Neuronal stem cell (in vitro differentiated cells): ENCODE results near the gene TOR1AIP2.

Source experiments
- DNase-seq: peaks from one replicate; pipeline ENCODE4 v3.0.0-alpha.2; 2013; ENCODE audit warnings: low spot score
- H2AFZ ChIP-seq: one replicate; pipeline ENCODE4 v1.6.1; 2013; ENCODE audit warnings: mild to moderate bottlenecking, low read length, inconsistent platforms
- H2AK5ac ChIP-seq: 2 replicates; pipeline ENCODE4 v1.6.1; 2013; ENCODE audit warnings: low read depth, mild to moderate bottlenecking, inconsistent platforms, low read length, moderate library complexity, mixed read lengths
- H2BK120ac ChIP-seq: 2 replicates; pipeline ENCODE4 v1.6.1; 2013; ENCODE audit warnings: low read depth, mild to moderate bottlenecking, inconsistent platforms, low read length, moderate library complexity, mixed read lengths
- H2BK12ac ChIP-seq: one replicate; pipeline ENCODE4 v1.6.1; 2013; ENCODE audit warnings: low read length, inconsistent platforms
- H2BK15ac ChIP-seq: 2 replicates; pipeline ENCODE4 v1.6.1; 2013; ENCODE audit warnings: mild to moderate bottlenecking, low read length, inconsistent platforms, mixed read lengths
- H2BK5ac ChIP-seq: one replicate; pipeline ENCODE4 v1.6.1; 2013; ENCODE audit warnings: inconsistent platforms, mild to moderate bottlenecking, low read length, moderate library complexity
- H3K14ac ChIP-seq: one replicate; pipeline ENCODE4 v1.6.1; 2013; ENCODE audit warnings: low read length, inconsistent platforms
- H3K18ac ChIP-seq: 2 replicates; pipeline ENCODE4 v1.6.1; 2013; ENCODE audit warnings: low read length, inconsistent platforms
- H3K23ac ChIP-seq: 2 replicates; pipeline ENCODE4 v1.6.1; 2013; ENCODE audit warnings: low read depth, mild to moderate bottlenecking, mixed read lengths, low read length, inconsistent platforms; ENCODE audit not compliant: poor library complexity
- H3K27ac ChIP-seq: replicated peaks from 3 replicates; pipeline ENCODE4 v1.5.1; 2013; ENCODE audit warnings: low read length, inconsistent platforms
- H3K27me3 ChIP-seq, 3 experiments: 2 replicates each; pipeline ENCODE4 v1.6.1; 2013; ENCODE audit warnings: low read length in 3 of 3, mild to moderate bottlenecking in 2 of 3, inconsistent platforms in 1 of 3, low read depth in 1 of 3, mixed read lengths in 1 of 3, moderate library complexity in 1 of 3; ENCODE audit not compliant: control insufficient read depth in 3 of 3, insufficient read depth in 3 of 3
- H3K36me3 ChIP-seq, 2 donors: replicated peaks in 1 of 2; 2 replicates each; pipeline ENCODE4 v1.6.1; 2013; ENCODE audit warnings: low read length in 2 of 2; ENCODE audit not compliant: control insufficient read depth in 2 of 2, insufficient read depth in 2 of 2
- H3K4ac ChIP-seq: 2 replicates; pipeline ENCODE4 v1.6.1; 2013; ENCODE audit warnings: inconsistent platforms, mild to moderate bottlenecking, low read length, moderate library complexity
- H3K4me1 ChIP-seq, 2 donors: 1 replicate in 1 of 2; 2 replicates in 1 of 2; pipeline ENCODE4 v1.6.1; 2013; ENCODE audit warnings: low read length in 2 of 2, low read depth in 1 of 2; ENCODE audit not compliant: control insufficient read depth in 2 of 2, insufficient read depth in 1 of 2
- H3K4me2 ChIP-seq: one replicate; pipeline ENCODE4 v1.6.1; 2013; ENCODE audit warnings: mild to moderate bottlenecking, low read length, inconsistent platforms; ENCODE audit not compliant: insufficient read depth, poor library complexity, severe bottlenecking
- H3K4me3 ChIP-seq, 2 donors: 2 replicates each; pipeline ENCODE4 v1.5.1; 2013; ENCODE audit warnings: low read length in 2 of 2, mild to moderate bottlenecking in 2 of 2, inconsistent platforms in 1 of 2, moderate library complexity in 1 of 2
- H3K79me1 ChIP-seq: one replicate; pipeline ENCODE4 v1.6.1; 2013; ENCODE audit warnings: low read depth, mild to moderate bottlenecking, inconsistent platforms, low read length, moderate library complexity
- H3K9ac ChIP-seq: one replicate; pipeline ENCODE4 v1.6.1; 2013; ENCODE audit warnings: mild to moderate bottlenecking, low read depth, low read length, inconsistent platforms; ENCODE audit not compliant: poor library complexity
- H3K9me3 ChIP-seq, 2 donors: replicated peaks in 1 of 2; 2 replicates each; pipeline versions ENCODE3 to v1.6.1; 2013; ENCODE audit warnings: low read length in 2 of 2, mild to moderate bottlenecking in 2 of 2, inconsistent platforms in 1 of 2, low read depth in 1 of 2, mixed read lengths in 1 of 2, moderate library complexity in 1 of 2; ENCODE audit not compliant: control insufficient read depth in 2 of 2, insufficient read depth in 1 of 2
- H4K8ac ChIP-seq: one replicate; pipeline ENCODE4 v1.6.1; 2013; ENCODE audit warnings: low read depth, mild to moderate bottlenecking, inconsistent platforms, low read length, moderate library complexity
- H4K91ac ChIP-seq: one replicate; pipeline ENCODE4 v1.6.1; 2013; ENCODE audit warnings: low read length, low read depth, mild to moderate bottlenecking, inconsistent platforms; ENCODE audit not compliant: poor library complexity
- WGBS, 2 donors: extraction: QIAGEN DNeasy Blood & Tissue Kit; methylation state at CpG; one replicate each; pipeline ENCODE4 v1.1.7; 2013; ENCODE audit warnings: missing lambda C conversion rate in 2 of 2, mixed read lengths in 1 of 2; ENCODE audit not compliant: insufficient read length in 2 of 2, insufficient replicate concordance in 1 of 2; ENCODE audit errors: extremely low coverage in 2 of 2; 5-methylcytosine and 5-hydroxymethylcytosine counted together

The TOR1AIP2 gene

GRCh38 chr1:179825206-179825605 lies 52.4 kb downstream of the TOR1AIP2 start:
- H3K14ac ChIP-seq = no peak overlapping the region
- no peak overlapping the region for H3K9ac ChIP-seq
- H4K8ac ChIP-seq = no peak overlapping the region
- no peak overlapping the region for H2AFZ ChIP-seq
- no peak overlapping the region for H3K4me2 ChIP-seq
- no peak overlapping the region for H3K4me3 ChIP-seq
- no peak overlapping the region for H2BK120ac ChIP-seq
- no peak overlapping the region for H2BK12ac ChIP-seq
- H2BK5ac ChIP-seq = no peak overlapping the region
- peaks cover 0 to 2% of the 10 kb centered on the region in 2 donors for H3K9me3 ChIP-seq
- no peak overlapping the region for H3K4ac ChIP-seq
- H3K18ac ChIP-seq = peak overlapping the region; percentile 86
- H3K36me3 ChIP-seq = no peaks in the 10 kb centered on the region
- no peak overlapping the region for H2BK15ac ChIP-seq
- DNase-seq = no peak
- no CpG with 5 or more reads among the region's 8 CpGs for WGBS, 2 donors
- peak overlapping the region; percentile 29 for H2AK5ac ChIP-seq
- H3K27me3 ChIP-seq = peaks cover 0 to 28% (median 0%) of the 10 kb centered on the region in 3 experiments
- H4K91ac ChIP-seq = no peak overlapping the region
- H3K4me1 ChIP-seq = peaks cover 0 to 8% of the 10 kb centered on the region in 2 donors
- H3K23ac ChIP-seq = no peak overlapping the region
- no peak overlapping the region for H3K27ac ChIP-seq
- no peaks in the 10 kb centered on the region for H3K79me1 ChIP-seq

- Histone ChIP-seq H4K8ac (no peak overlapping the region), H4K91ac (no peak overlapping the region), H2AFZ (no peak overlapping the region), H3K4me3 (no peak overlapping the region), H2BK15ac (peak overlapping the region; percentile 24), H3K4me1 (peaks cover 0 to 8% of the 10 kb centered on the region in 2 donors), H3K18ac (peak overlapping the region; percentile 22), H2BK120ac (no peak overlapping the region), H2AK5ac (peak overlapping the region; percentile 68), H3K9me3 (peaks cover 0 to 2% of the 10 kb centered on the region in 2 donors), H3K36me3 (no peaks in the 10 kb centered on the region), H3K4ac (no peak overlapping the region), H3K79me1 (no peaks in the 10 kb centered on the region), H3K4me2 (no peak overlapping the region), H3K27ac (no peak overlapping the region), H2BK12ac (peak overlapping the region; percentile 65), H3K14ac (peak overlapping the region; percentile 33), H3K9ac (no peak overlapping the region), H3K27me3 (peaks cover 0 to 29% (median 0%) of the 10 kb centered on the region in 3 experiments), H2BK5ac (no peak overlapping the region), H3K23ac (peak overlapping the region; percentile 65)
- DNase-seq = no peak
- no CpG with 5 or more reads among the region's 6 CpGs for WGBS, 2 donors
Measured at GRCh38 chr1:179824265-179824664, 53.3 kb downstream of the TOR1AIP2 start.

- Histone ChIP-seq H3K27ac (no peak overlapping the region), H2AFZ (no peak overlapping the region), H3K4ac (no peak overlapping the region), H2BK15ac (no peak overlapping the region), H3K9ac (no peak overlapping the region), H3K9me3 (peaks cover 0 to 2% of the 10 kb centered on the region in 2 donors), H3K18ac (no peak overlapping the region), H3K23ac (no peak overlapping the region), H2BK12ac (no peak overlapping the region), H2BK120ac (no peak overlapping the region), H4K8ac (no peak overlapping the region), H3K4me2 (no peak overlapping the region), H3K14ac (no peak overlapping the region), H2AK5ac (no peak overlapping the region), H3K4me3 (no peak overlapping the region), H3K36me3 (no peaks in the 10 kb centered on the region), H2BK5ac (no peak overlapping the region), H3K79me1 (no peaks in the 10 kb centered on the region), H4K91ac (no peak overlapping the region), H3K27me3 (peaks cover 0 to 29% (median 0%) of the 10 kb centered on the region in 3 experiments), H3K4me1 (peaks cover 4 to 11% of the 10 kb centered on the region in 2 donors)
- no CpG with 5 or more reads among the region's 4 CpGs for WGBS, 2 donors
- DNase-seq = no peak
Measured at GRCh38 chr1:179823693-179824092, 53.9 kb downstream of the TOR1AIP2 start.

- Histone ChIP-seq H3K27ac (no peak overlapping the region), H3K18ac (no peak overlapping the region), H4K8ac (no peak overlapping the region), H2AFZ (no peak overlapping the region), H3K23ac (no peak overlapping the region), H2BK12ac (no peak overlapping the region), H3K4me2 (no peak overlapping the region), H3K4me1 (peaks cover 7 to 17% of the 10 kb centered on the region in 2 donors), H3K27me3 (peaks cover 0 to 37% (median 0%) of the 10 kb centered on the region in 3 experiments), H2BK120ac (no peak overlapping the region), H3K4me3 (no peak overlapping the region), H3K9me3 (peaks cover 0 to 2% of the 10 kb centered on the region in 2 donors), H4K91ac (no peak overlapping the region), H3K14ac (no peak overlapping the region), H3K4ac (no peak overlapping the region), H3K36me3 (no peaks in the 10 kb centered on the region), H2BK5ac (no peak overlapping the region), H3K9ac (no peak overlapping the region), H2AK5ac (no peak overlapping the region), H3K79me1 (no peaks in the 10 kb centered on the region), H2BK15ac (no peak overlapping the region)
- no peak for DNase-seq
- WGBS, 2 donors = no CpG with 5 or more reads among the region's 2 CpGs
Measured at GRCh38 chr1:179822065-179822464, 55.5 kb downstream of the TOR1AIP2 start.
